GM21423 (cell line): ENCODE results near the gene NKD2.
"Not testable (repeated sequence)": the region's sequence is repeated elsewhere in the genome, so short reads cannot be mapped to it uniquely, and the experiment has no call there.

ENCODE experiments used
- ATAC-seq: cut with Tn5 transposase; IDR thresholded peaks from one replicate; pipeline ENCODE4 v1.9.1; 2021; ENCODE audit warnings: mild to moderate bottlenecking, moderate library complexity; ENCODE audit not compliant: unreplicated experiment

NKD2 gene

DNA sequence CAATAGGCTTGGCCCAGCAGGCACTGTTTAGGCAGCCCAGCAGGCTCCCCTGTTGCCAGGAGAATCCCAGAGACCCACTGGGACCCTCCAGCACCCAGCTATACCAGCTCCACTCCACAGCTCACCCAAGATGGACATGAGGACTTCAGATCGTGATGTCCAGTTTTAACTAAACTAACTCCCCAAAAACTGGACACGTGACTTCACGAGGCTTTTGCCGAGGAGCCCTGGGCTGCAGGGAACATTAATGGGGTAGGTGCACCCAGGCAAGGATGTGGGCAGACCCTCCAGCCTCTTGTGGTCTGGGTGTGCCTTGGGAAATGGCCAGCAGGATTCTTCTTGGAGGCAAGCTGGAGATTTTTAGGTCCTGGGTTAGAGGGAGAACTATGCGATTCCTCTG is 8.9 kb upstream of the NKD2 start:
- ATAC-seq: no peak

DNA sequence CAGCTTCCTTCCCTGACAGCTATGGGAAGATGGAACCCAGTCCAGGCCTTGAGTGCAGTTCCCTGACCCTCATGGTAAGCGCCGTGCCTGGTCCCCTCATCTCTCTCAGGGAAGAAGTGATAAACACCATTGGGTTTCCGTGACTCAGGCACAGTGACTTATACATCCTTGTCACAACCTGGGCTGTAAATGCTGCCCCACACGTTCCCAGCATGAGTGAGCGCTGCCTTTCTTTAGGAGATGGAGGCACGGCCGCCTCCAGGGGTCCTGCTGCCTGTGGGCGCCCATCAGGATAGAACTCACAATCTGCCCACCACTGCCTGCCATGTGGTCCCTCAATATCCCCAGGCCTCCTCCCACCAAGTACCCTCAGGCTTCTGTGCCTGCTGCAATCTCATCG is 8.3 kb upstream of the NKD2 start:
- no peak for ATAC-seq

DNA sequence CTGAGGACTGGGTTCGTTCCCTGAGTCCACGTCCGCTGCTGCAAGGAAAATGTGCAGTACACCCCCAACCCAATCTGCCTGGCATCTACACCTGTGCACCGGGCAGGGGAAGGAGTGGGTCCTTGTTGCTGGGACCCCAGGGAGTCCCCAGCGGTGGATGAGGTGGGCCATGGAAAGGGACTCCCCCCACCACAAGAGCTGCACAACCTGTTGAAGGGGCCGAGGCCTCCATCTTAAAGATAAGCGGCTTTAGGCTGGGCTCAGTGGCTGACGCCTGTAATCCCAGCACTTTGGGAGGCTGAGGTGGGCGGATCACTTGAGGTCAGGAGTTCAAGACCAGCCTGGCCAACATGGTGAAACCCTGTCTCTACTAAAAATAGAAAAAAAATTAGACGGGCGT is 7.8 kb upstream of the NKD2 start:
- not testable (repeated sequence) for ATAC-seq

DNA sequence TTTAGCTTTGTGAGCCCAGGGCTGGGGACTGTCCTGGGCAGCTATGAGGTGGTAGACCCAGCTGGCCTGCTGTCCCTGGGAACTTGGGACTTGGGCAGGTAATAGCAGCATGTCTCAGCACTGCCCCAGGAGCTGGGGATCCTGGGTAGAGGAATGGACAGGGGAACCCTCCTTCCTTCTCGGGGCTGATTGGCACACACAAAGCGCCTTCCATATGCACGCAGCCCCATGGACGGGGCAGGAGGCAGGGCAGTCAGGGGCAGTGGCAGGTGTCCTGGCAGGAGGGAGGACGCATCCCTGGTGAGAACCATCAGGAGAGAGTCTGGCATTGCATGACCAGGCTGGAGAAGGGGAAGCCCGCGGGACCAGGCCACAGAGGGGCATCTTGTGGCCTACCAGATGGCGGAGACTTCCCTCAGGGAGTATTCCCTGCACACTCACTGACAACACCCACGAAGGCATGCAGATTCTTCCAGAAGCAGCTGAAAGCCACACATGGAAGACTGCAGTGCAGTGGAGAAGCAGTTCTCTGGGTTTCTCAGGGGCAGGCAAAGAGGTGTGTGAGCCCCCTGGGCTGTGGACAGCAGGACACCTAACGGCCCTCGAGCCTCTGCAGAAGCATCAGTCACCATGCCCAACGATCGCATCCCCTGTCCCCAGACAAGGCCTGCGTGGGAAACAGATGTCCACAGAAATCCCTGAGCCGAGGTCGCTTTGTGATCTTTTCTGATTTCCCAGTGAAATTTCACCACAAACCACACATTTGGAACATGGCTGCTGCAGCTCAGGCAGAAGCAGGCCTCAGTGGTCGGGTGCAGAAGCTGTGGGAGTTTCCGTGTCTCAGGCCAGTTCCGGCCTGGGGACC is 7.0 kb upstream of the NKD2 start:
- ATAC-seq: no peak

DNA sequence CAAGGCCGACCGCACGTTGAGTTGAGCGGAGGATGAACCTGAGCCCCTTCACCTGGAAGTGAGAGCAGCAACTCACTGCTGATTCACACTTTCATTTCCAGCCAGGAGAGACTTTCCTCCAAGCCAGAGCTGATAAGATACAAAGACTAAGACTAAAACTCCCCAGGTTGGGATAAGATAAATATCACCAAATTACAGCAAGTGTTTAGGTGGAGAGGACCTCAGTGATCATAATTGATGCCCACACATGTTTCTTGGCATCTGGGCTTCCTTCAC is 6.4 kb upstream of the NKD2 start:
- no peak for ATAC-seq

DNA sequence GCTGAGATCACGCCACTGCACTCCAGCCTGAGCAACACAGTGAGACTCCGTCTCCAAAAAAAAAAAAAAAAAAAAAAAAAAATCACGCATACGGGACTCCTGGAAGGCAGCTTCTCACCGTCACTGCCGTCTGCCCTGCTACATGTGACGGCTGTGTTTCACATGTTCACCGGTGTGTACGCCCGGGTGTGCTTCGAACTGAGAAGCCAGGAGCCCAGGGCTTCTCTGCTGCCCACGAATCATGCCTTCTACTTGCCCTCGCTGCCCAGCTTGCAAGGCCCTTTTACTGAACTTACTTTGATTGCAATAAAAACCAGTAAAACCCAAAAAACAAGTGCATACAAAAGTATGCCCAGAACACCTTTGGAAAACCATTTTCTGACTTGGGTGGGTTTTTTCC is 5.8 kb upstream of the NKD2 start:
- ATAC-seq: no peak

DNA sequence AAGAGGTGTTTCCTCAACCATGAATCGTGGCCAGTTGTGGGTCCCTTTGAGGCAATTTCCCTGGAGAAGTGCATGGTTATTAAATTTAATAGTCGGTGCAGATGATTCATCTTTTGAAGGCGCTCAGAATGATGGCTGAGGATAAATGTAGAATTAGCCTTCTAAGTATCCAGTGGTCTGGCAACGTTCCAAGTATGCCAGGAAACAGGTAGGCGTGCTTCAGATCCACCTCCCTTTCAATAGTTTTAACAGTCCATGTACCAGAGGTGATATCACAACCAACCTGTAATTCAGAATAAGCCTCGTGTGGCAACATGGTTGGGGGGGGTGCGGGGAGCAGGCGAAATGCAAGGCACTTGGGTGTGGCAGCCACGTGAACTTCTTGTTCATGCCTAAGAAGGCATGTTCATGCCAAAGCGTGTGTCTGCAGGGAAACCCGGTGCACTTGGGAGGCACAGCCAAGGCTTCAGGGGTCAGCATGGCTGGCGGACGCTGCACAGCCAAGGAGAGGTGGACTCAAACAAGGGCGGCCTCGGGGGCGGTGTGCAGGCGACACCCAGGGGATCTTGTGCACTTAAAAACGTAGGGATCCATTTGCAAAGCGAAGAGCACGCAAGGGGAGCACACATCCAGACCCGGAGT is 5.2 kb upstream of the NKD2 start:
- no peak for ATAC-seq

DNA sequence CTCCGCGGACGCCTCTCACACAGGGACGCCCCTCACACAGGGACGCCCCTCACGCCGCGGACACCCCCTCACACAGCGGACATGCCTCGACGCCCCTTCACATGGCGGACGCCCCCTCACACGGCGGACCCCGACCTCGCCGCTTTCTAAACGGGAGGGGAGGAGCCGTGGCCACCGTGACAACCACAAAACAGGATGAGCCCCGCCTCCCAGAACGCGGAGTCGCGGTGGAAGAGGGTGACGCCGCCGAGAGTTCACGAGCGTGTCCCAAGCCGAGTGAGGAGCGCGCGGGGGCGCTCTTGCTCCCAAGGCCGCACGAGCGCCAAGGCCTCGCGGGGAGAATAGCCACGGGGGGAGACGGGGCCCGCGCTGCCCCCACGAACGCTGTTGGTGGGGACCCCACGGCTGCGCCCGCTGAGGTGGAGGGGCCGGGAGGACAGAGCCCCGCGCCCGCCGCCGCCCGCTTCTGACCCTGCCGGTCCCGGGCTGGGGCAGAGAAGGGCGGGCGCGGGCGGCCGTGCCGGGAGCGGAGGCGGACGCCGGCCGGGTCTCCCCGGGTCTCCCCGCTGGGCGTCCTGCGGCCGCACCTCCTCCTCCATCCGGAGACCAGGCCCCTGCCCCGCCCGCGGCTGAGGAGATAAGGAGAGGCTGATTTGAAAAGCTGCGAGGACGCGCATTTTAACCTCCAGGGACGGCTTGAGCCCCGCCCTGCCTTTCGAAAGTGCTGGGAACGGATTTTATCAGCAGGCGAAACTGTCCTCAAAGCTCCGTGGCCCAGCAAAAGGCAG is 3.9 kb upstream of the NKD2 start:
- ATAC-seq: no peak

DNA sequence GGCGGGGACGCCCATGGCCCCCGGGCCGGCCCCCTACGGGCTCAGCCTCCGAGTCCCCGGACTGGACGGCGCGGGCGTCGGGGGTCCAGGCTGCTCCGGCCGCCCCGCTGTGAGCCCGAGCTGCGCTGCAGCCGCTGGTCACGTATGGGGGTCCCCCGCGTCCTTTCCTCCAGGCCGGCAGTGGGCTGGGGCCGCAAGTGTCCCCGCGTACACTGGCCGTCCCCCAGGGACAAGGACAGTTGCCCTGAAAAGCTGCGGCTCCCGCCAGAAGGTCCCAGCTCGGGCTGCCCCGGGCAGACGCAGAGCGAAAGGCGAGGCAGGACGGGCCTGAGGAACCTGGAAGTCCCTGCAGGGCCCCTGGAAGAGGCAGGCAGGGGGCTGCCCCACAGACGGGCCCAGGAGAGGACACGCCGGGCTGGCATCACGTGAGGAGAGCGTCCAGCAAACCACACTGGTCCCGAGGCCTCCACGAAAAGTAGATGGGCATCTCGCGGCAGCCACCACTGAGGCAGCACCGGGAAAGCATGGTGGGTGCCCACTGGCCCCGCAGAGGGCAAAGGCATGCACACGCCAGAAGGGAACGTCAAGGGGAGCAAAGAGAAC is 3.3 kb upstream of the NKD2 start:
- no peak for ATAC-seq

DNA sequence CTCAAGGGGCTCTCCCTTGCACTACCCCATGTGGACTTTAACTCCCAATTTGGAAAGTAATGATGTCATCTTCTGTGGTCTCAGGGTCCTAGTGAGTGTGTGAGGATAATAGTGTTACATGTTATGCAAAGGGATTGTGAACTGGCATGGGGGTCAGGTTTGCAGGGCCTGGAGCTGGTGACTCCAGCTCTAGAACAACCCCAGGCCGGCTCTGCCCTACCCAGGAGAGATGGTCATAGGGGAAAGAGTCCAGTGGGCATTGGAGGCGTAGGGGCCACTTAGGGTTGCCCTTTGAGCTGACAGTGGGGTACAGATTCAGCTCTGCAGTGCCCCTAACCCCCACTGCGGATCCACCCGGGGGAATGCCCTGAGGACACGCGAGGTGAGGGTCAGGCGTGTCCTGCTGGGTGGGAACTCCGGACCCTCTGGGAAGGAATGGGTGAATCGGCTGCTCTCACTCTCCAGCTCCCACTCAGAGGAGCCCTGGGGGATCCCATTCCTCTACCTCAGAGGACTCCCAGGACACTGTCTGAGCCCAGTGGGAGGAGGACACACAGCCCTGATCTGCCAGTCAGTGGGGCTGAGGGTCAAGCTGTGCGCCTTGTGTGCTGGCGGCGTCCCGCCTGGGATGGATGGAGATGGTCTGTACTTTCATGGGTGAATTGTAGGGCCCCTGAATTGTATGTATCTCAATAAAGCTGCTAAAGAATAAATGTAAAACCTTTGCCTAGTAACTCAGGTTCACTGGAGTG is 2.5 kb upstream of the NKD2 start:
- no peak for ATAC-seq

DNA sequence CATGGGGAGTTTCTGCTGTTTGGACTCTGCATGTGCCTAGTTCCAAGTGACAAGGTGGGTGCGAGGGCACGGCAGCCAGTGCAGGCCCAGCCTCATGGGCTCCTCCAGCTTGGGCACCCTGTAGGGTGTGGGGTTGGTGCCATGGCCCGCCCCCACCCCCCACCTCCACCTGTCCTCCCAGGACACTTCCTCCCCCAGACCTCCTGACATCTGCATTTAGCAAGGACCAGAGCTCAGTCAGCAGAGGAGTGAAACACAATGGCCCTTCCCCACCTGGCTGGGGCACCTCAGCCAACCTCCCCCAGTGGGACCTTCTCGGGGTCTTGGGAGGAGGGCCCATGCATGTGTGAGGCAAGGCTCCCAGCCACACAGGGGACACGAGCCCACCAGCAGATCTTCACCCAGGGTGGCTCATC is 1.9 kb upstream of the NKD2 start:
- ATAC-seq: no peak

DNA sequence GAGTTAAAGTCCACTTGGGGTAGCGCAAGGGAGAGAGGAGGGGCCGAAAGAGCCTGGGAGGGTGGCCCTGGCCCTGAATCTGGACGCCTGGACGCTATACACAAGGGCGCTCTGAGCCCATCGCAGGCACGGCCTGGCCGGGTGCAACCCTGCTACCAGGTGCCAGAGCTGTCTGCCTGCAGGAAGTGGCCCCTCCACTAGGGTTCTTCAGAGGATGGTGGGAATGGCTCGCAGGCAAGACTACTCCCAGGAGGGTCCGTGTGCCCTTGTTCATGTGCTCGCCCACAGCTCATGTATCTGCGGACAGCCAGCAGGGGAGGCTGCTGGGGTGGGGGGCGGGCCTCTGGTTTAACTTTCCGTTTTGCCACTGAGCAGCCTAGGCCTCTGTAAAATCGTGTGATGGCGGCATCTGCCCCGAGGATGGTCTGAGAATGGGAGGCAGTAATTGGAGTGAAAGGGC is 1.4 kb upstream of the NKD2 start:
- ATAC-seq: no peak

DNA sequence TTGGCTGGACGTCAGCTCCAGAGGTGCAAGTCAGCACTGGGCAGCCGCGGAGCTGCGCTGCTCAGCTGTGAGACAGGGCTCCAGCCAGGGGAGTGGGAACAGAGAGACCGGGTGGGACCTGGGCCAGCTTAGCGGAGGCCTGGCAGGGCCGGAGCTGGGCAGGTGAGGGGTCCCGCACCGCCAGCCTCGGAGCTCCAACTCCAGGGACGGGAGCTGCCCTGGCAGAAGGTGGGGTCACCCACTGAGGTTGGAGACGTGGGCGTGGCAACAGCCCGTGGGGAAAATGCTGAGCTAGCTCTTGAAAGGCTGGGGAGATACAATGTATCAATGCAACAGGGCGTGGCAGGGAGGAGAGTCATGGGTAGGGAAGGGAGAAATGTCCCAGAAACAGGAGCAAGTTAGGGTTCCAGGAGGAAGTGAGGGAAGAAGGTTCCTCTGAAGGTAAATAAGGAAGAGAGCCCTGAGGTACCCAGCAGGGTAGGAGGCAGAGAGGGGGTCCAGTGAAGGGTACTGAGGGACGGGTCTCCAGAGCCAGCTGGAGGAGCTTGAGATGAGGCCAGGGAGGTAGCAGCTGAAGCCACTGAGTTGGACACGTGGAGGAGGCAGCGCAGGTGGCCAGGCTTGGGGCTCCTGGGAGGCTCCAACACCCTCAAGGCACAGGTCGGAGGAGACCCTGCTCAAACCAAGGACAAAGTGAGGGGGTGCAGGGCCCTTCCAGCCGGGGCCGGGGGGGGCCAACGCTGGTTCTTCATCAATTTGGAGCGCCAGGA is 736 bp upstream of the NKD2 start:
- no peak for ATAC-seq

DNA sequence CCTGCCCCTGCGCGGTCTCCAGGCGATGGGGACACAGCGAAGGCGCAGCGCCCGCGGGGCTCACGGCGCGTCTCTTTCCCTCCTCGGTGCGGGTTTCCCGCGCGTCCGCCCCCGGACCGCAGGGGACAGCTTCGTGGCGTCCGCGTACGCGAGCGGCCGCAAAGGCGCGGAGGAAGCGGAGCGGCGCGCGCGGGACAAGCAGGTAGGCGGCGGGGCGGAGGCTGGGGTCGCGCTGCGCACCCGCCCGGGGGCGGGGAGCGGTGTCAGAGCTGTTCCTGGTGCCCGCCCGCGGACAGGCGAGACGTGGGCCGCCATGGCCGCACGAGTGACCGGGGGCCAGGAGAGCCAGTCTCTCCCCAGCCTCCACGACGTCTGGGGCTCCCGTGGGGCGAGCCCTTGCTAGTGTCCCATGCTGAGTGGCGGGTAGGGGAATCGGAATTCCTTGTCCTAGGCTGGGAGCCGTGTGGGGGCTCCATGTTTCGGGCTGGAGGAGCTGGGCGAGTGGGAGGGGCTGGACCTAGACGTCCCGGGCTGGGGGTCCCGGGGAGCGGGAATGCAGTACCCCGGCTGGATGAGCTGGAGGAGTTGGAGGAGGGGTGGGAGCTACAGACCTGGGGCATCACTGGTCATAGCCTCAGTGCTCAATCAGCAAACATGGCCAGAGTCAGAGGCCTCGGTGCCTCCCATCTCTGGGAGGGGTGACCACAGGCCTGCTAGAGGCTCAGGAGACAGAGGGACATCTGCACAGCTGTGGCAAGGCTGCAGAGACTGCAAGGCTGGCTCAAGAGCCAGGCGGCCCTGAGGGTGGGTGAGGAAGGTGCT is 968 bp downstream of the NKD2 start:
- ATAC-seq: no peak

DNA sequence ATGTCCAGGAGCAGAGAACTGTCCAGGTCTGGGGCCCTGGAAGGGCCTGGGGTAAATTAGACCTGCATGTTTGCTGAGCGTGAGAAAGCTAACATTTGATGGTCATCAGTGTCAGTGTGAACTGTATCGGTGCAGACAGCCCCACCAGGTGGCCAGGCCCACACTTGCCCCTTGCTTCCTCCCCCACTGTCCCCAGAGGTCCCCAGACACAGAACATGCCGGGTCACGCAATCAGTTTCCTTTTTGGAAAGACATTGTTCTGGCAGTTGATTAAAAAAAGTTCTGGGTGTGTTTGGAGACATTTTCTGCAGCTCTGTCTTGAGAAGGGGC is 1.5 kb downstream of the NKD2 start:
- ATAC-seq: no peak

DNA sequence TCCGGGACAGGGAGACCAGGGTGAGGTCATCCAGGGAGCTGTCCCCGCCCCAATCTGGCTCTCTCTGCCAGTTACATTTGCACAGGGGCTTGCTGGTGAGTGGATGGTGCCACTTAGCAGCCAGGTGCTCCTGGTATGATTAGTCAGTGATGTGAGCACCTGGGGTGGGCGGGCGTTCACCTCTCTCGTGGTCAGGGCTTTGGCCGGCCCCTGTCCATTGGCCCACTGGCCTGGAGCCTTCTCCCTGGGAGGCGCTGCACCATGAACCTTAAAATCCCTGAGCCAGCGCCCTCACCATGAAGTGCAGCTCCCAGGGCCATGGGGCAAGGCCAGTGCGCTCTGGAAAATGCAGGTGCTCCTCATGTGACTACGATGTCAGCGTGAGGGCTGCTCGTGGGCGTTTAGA is 2.0 kb downstream of the NKD2 start:
- no peak for ATAC-seq

DNA sequence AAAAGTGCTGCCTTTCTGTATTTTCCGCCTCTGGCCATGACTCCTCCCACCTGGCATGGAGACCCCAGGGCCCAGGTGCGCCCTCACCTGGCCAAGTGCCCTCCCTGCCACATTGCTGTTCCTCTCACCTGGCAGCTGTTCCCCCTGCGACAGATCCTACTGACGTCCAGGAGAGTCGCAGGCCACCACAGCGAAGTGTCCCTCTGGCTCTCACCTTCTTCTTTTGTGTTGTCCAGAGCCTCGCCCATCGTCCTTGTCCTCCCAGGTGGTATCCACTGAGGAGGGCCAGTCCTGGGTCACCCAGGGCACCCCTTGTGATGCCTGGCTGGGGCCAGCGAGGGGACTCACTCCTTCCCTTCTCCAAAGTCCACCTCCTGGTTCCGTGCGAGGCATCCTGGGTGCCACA is 2.6 kb downstream of the NKD2 start:
- ATAC-seq: no peak

DNA sequence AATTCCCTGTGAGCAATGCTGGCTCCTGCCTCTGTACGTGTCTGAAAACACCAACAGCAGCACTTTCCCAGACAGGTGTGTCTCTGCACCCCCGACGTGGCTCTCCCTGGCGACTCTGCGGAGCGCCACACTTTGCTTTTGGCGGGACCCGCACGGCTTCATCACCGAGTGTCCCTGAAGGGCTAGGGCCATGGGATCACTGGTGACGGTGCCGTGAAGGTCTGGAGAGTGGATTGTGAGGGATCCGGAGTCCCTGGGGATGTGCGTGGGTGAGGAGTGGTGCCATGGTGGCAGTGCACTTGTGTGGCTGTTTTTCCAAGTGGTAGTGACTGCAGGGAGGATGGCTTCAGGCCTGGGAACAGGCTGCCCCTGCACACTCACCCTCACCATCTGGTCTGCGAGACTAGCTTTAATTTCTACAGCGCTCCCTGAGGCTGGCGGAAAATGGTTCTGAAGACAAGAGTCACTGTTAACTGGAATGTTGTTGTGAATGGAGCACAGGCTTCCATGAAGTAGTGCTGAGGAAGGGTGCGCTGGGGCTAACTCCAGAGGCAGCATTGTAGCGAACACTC is 3.2 kb downstream of the NKD2 start:
- no peak for ATAC-seq

DNA sequence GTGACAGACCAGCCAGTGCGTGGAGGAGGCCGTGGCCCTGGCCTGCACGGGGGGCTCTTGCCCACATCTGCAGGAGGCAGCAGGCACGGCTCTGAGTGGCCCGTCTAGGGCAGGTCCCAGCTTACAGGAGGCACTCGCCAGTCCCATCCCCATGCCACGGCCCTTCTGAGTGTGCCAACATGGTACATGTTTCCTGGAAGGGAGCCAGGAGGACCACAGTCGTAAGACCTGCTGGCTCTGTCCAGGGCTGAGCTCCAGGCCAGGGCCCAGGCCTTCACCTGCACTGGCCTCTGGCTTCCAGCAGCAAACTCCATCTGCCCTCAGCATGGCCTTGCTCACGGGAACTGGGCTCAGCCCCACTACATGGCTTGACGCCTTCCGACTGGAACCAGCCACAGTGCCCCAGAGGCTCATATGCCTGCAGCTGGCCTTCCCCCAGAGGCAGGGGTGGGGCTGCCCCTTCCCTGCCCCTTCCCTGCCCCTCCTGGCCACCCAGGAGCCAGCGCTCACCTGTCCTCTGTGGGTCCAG is 3.8 kb downstream of the NKD2 start:
- ATAC-seq: no peak
